K562 (cell line): Measurements from ENCODE around the gene ZSWIM8. TPM values are rescaled to one million over a fixed set of nuclear protein-coding genes. Genes with fewer than 3 reads are reported as not detected.

Experiments used
- BACH1 ChIP-seq: fragments of 200-800 bp; sonication (Bioruptor generic); IDR thresholded peaks from 2 replicates; pipeline ENCODE4 v1.6.1; 2016; ENCODE audit warnings: missing genetic modification characterization, missing compliant biosample characterization
- DIDO1 ChIP-seq: fragments of 450-650 bp; IDR thresholded peaks from 2 replicates; pipeline ENCODE4 v1.6.1; 2016; ENCODE audit warnings: low read depth, missing biosample characterization, missing genetic modification characterization
- FOSL1 ChIP-seq: fragments of 200-800 bp; sonication (Bioruptor generic); conservative IDR thresholded peaks from 2 replicates; pipeline ENCODE4 v1.6.1; 2016; ENCODE audit warnings: missing genetic modification characterization, missing compliant biosample characterization
- GATA2 ChIP-seq: sonication (generic); formaldehyde crosslinking; IDR thresholded peaks from 2 replicates; pipeline ENCODE4 v1.4.0; 2020; ENCODE audit warnings: mild to moderate bottlenecking, missing genetic modification reagents
- HDAC8 ChIP-seq: fragments of 450-650 bp; IDR thresholded peaks from 2 replicates; pipeline ENCODE4 v1.6.1; 2016; ENCODE audit warnings: mild to moderate bottlenecking, missing genetic modification characterization, moderate library complexity, missing compliant biosample characterization
- IFI16 ChIP-seq: fragments of 250-450 bp; sonication (Bioruptor Pico); IDR thresholded peaks from 2 replicates; pipeline ENCODE4 v2.1.2; 2022; ENCODE audit warnings: mild to moderate bottlenecking, inconsistent platforms
- MTA3 ChIP-seq: fragments of 450-650 bp; formaldehyde crosslinking; IDR thresholded peaks from 2 replicates; pipeline ENCODE4 v1.6.1; 2017; ENCODE audit warnings: mild to moderate bottlenecking, borderline replicate concordance
- NFIX ChIP-seq: fragments of 250-450 bp; sonication (Bioruptor Pico); IDR thresholded peaks from 2 replicates; pipeline ENCODE4 v1.4.0; 2020; ENCODE audit warnings: low read depth, mild to moderate bottlenecking, moderate library complexity
- PYGO2 ChIP-seq: fragments of 450-650 bp; IDR thresholded peaks from 2 replicates; pipeline ENCODE4 v1.6.1; 2016; ENCODE audit warnings: mild to moderate bottlenecking, missing genetic modification characterization, moderate library complexity, missing compliant biosample characterization
- RBBP5 ChIP-seq: fragments of 200-600 bp; sonication (generic); IDR thresholded peaks from 2 replicates; pipeline ENCODE4 v1.6.1; 2012; ENCODE audit warnings: borderline replicate concordance, mild to moderate bottlenecking, low read length, control low read depth, inconsistent platforms; ENCODE audit not compliant: insufficient read depth, poor library complexity, severe bottlenecking
- SRSF3 ChIP-seq: fragments of 200-400 bp; formaldehyde crosslinking; IDR thresholded peaks from 2 replicates; pipeline ENCODE4 v1.6.1; 2016; ENCODE audit warnings: mild to moderate bottlenecking, low read length, moderate library complexity; ENCODE audit not compliant: insufficient read depth
- SRSF9 ChIP-seq: fragments of 200-400 bp; formaldehyde crosslinking; IDR thresholded peaks from 2 replicates; pipeline ENCODE4 v1.6.1; 2017; ENCODE audit warnings: low read depth, low read length, borderline replicate concordance
- ZBTB1 ChIP-seq: sonication (generic); formaldehyde crosslinking; IDR thresholded peaks from 2 replicates; pipeline ENCODE4 v1.8.1; 2023; ENCODE audit warnings: missing genetic modification reagents, low read depth, mild to moderate bottlenecking, borderline replicate concordance
- ZKSCAN8 ChIP-seq: fragments of 200-800 bp; sonication (Bioruptor generic); IDR thresholded peaks from 2 replicates; pipeline ENCODE4 v1.6.1; 2016; ENCODE audit warnings: missing genetic modification characterization, missing compliant biosample characterization
- ZNF12 ChIP-seq: sonication (generic); formaldehyde crosslinking; IDR thresholded peaks from 2 replicates; pipeline ENCODE4 v1.4.0; 2020; ENCODE audit warnings: mild to moderate bottlenecking, missing genetic modification reagents
- ZNF174 ChIP-seq: fragments of 250-450 bp; sonication (Bioruptor Pico); IDR thresholded peaks from 2 replicates; pipeline ENCODE4 v1.4.0; 2020; ENCODE audit warnings: mild to moderate bottlenecking
- ZNF584 ChIP-seq: fragments of 200-800 bp; sonication (Bioruptor generic); IDR thresholded peaks from 2 replicates; pipeline ENCODE4 v1.6.1; 2016; ENCODE audit warnings: low read depth, mild to moderate bottlenecking, missing genetic modification characterization, missing compliant biosample characterization
- polyA plus RNA-seq, 8 experiments: library from polyadenylated mRNA; depleted of rRNA in 4 of 8; stranded (reverse) in 5 of 8; unstranded in 3 of 8; fragments of >200 nt; fragmentation: Nextera tagmentation in 2 of 8; fragmentation: Illumina TruSeq in 1 of 8; extraction: Ambion mirVana in 2 of 8; extraction: Trizol in 1 of 8; gene quantifications; 2 replicates each; pipeline versions ENCODE4 v1.2.1 to v1.2.3, GENCODE V29; 2011 to 2014; ENCODE audit warnings: inconsistent platforms in 1 of 8, missing spikeins in 1 of 8
- total RNA-seq, 7 experiments: library from RNA; depleted of rRNA in 6 of 7; stranded (reverse); fragments of >200 nt in 6 of 7; fragmentation: Illumina TruSeq in 2 of 7; extraction: Trizol in 2 of 7; gene quantifications; 2 replicates each; pipeline versions ENCODE4 v1.2.1 to v1.2.3, GENCODE V29; 2011 to 2021; ENCODE audit warnings: low replicate concordance in 1 of 7
- TF ChIP-seq, protein P1 (sequence below): fragments of 450-650 bp; formaldehyde crosslinking; IDR thresholded peaks from 2 replicates; pipeline ENCODE4 v1.4.0; 2022; ENCODE audit warnings: missing genetic modification characterization
- TF ChIP-seq, protein P2 (sequence below): fragments of 250-450 bp; sonication (Bioruptor Pico); IDR thresholded peaks from 2 replicates; pipeline ENCODE4 v1.5.0; 2020; ENCODE audit warnings: mild to moderate bottlenecking, borderline replicate concordance
- TF ChIP-seq, protein P3 (sequence below): sonication (generic); formaldehyde crosslinking; IDR thresholded peaks from 2 replicates; pipeline ENCODE4 v1.8.1; 2023; ENCODE audit warnings: mild to moderate bottlenecking, missing genetic modification reagents
- TF ChIP-seq, protein P4 (sequence below): fragments of 250-450 bp; sonication (Bioruptor Pico); IDR thresholded peaks from 2 replicates; pipeline ENCODE4 v1.4.0; 2020; ENCODE audit warnings: mild to moderate bottlenecking

ZSWIM8 gene
- total and polyA plus RNA-seq, 9 of the 15 experiments (the other 6 are each of a cell fraction or from before 2014, with no cell fraction given) = 5.6 to 47.8 (median 26.7) TPM

DNA sequence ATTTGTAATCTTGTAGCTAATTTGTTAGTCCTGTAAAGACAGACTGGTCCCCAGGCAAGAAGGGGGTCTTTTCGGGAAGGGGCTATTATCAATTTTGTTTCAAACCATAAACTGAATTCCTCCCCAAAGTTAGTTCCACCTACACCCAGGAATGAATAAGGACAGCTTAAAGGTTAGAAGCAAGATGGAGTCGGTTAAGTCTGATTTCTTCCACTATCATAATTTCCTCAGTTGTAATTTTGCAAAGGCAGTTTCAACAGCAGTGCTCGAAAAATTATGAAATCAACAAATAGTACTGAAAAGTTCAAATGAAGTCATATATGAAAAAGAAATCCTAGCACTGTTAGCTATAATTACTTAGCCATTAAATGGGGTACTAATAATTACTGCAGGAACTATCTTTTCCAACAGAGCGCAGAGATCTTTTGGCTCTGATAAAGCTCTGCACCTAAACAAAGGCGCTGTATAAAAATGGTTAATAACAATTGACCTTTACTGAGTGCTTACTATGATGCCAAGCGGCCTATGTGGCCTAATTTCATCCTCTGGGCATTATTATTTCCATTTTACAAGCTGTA, 42.0 kb upstream of the ZSWIM8 start (continued):
- TF ChIP-seq DIDO1 (tag) (peak; percentile 86), ZNF12 (CRISPR knock-in tag) (no peak), MTA3 (no peak), PYGO2 (peak; percentile 98), ZNF584 (peak; percentile 99), IFI16 (CRISPR knock-in tag) (peak; percentile 93), ZBTB1 (CRISPR knock-in tag) (no peak), GATA2 (CRISPR knock-in tag) (no peak; the same call in 1 of the 2 replicates), ZNF174 (CRISPR knock-in tag) (peak; percentile 87; the same call in 1 of the 2 replicates), SRSF3 (no peak), HDAC8 (tag) (peak; percentile 97), SRSF9 (no peak), ZKSCAN8 (peak; percentile 96), NFIX (CRISPR knock-in tag) (peak; percentile 67), RBBP5 (no peak), FOSL1 (tag) (no peak), BACH1 (tag) (peak; percentile 97)
- TF ChIP-seq, protein P1, sequence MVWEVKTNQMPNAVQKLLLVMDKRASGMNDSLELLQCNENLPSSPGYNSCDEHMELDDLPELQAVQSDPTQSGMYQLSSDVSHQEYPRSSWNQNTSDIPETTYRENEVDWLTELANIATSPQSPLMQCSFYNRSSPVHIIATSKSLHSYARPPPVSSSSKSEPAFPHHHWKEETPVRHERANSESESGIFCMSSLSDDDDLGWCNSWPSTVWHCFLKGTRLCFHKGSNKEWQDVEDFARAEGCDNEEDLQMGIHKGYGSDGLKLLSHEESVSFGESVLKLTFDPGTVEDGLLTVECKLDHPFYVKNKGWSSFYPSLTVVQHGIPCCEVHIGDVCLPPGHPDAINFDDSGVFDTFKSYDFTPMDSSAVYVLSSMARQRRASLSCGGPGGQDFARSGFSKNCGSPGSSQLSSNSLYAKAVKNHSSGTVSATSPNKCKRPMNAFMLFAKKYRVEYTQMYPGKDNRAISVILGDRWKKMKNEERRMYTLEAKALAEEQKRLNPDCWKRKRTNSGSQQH (CRISPR knock-in tag) = peak; percentile 96
- TF ChIP-seq, protein P2, sequence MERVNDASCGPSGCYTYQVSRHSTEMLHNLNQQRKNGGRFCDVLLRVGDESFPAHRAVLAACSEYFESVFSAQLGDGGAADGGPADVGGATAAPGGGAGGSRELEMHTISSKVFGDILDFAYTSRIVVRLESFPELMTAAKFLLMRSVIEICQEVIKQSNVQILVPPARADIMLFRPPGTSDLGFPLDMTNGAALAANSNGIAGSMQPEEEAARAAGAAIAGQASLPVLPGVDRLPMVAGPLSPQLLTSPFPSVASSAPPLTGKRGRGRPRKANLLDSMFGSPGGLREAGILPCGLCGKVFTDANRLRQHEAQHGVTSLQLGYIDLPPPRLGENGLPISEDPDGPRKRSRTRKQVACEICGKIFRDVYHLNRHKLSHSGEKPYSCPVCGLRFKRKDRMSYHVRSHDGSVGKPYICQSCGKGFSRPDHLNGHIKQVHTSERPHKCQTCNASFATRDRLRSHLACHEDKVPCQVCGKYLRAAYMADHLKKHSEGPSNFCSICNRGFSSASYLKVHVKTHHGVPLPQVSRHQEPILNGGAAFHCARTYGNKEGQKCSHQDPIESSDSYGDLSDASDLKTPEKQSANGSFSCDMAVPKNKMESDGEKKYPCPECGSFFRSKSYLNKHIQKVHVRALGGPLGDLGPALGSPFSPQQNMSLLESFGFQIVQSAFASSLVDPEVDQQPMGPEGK (CRISPR knock-in tag) = peak; percentile 94
- TF ChIP-seq, protein P3, sequence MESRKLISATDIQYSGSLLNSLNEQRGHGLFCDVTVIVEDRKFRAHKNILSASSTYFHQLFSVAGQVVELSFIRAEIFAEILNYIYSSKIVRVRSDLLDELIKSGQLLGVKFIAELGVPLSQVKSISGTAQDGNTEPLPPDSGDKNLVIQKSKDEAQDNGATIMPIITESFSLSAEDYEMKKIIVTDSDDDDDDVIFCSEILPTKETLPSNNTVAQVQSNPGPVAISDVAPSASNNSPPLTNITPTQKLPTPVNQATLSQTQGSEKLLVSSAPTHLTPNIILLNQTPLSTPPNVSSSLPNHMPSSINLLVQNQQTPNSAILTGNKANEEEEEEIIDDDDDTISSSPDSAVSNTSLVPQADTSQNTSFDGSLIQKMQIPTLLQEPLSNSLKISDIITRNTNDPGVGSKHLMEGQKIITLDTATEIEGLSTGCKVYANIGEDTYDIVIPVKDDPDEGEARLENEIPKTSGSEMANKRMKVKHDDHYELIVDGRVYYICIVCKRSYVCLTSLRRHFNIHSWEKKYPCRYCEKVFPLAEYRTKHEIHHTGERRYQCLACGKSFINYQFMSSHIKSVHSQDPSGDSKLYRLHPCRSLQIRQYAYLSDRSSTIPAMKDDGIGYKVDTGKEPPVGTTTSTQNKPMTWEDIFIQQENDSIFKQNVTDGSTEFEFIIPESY (CRISPR knock-in tag) = 0 out of 2 replicates have a peak, but pooled peaks have one; percentile 26
- TF ChIP-seq, protein P4, sequence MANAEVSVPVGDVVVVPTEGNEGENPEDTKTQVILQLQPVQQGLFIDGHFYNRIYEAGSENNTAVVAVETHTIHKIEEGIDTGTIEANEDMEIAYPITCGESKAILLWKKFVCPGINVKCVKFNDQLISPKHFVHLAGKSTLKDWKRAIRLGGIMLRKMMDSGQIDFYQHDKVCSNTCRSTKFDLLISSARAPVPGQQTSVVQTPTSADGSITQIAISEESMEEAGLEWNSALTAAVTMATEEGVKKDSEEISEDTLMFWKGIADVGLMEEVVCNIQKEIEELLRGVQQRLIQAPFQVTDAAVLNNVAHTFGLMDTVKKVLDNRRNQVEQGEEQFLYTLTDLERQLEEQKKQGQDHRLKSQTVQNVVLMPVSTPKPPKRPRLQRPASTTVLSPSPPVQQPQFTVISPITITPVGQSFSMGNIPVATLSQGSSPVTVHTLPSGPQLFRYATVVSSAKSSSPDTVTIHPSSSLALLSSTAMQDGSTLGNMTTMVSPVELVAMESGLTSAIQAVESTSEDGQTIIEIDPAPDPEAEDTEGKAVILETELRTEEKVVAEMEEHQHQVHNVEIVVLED (CRISPR knock-in tag) = peak; percentile 77
